Neural progenitor cell (in vitro differentiated cells): ENCODE data around the gene FUS. TPM values are rescaled to one million over a fixed set of nuclear protein-coding genes. Genes with fewer than 3 reads are reported as not detected.

ENCODE experiments used
- DNase-seq: peaks from one replicate; pipeline ENCODE4 v3.0.0-alpha.2; 2016; ENCODE audit warnings: low spot score
- H2AFZ ChIP-seq: fragments of 200-600 bp; sonication (generic); replicated peaks from 2 replicates; pipeline ENCODE4 v1.6.1; 2016; ENCODE audit warnings: antibody characterized with exemption
- H3F3A ChIP-seq: fragments of 200-600 bp; sonication (generic); 2 replicates; pipeline ENCODE4 v1.6.1; 2016; ENCODE audit warnings: antibody characterized with exemption, low read depth
- H3K27ac ChIP-seq: fragments of 200-600 bp; sonication (generic); 2 replicates; pipeline ENCODE4 v1.5.1; 2016; ENCODE audit warnings: mild to moderate bottlenecking
- H3K27me3 ChIP-seq: fragments of 200-600 bp; sonication (generic); 2 replicates; pipeline ENCODE4 v1.6.1; 2016; ENCODE audit warnings: mild to moderate bottlenecking, moderate library complexity
- H3K36me3 ChIP-seq: fragments of 200-600 bp; sonication (generic); 2 replicates; pipeline ENCODE4 v1.5.1; 2016
- H3K4me1 ChIP-seq: fragments of 200-600 bp; sonication (generic); 2 replicates; pipeline ENCODE4 v1.6.1; 2016; ENCODE audit warnings: mixed run types
- H3K4me2 ChIP-seq: fragments of 200-600 bp; sonication (generic); 2 replicates; pipeline ENCODE4 v1.6.1; 2016
- H3K4me3 ChIP-seq: fragments of 200-600 bp; sonication (generic); 2 replicates; pipeline ENCODE4 v1.5.1; 2016
- H3K79me2 ChIP-seq: fragments of 200-600 bp; sonication (generic); 2 replicates; pipeline ENCODE4 v1.6.1; 2016; ENCODE audit warnings: low read depth
- H3K9ac ChIP-seq: fragments of 200-600 bp; sonication (generic); 2 replicates; pipeline ENCODE4 v1.6.1; 2016
- H3K9me3 ChIP-seq: fragments of 200-600 bp; sonication (generic); 2 replicates; pipeline ENCODE4 v1.5.1; 2016; ENCODE audit warnings: low read depth
- H4K20me1 ChIP-seq: fragments of 200-600 bp; sonication (generic); 2 replicates; pipeline ENCODE4 v1.6.1; 2016; ENCODE audit warnings: low read depth
- H3K27ac Mint-ChIP-seq: 3 replicates; pipeline ENCODE4 v1.8.0; 2021; ENCODE audit warnings: mixed read lengths
- H3K27me3 Mint-ChIP-seq: 2 replicates; pipeline ENCODE4 v1.8.0; 2022; ENCODE audit warnings: low read depth, mild to moderate bottlenecking, inconsistent platforms, moderate library complexity, mixed read lengths; ENCODE audit not compliant: insufficient read depth
- H3K36me3 Mint-ChIP-seq: 3 replicates; pipeline ENCODE4 v1.8.0; 2021; ENCODE audit warnings: mixed read lengths
- H3K4me1 Mint-ChIP-seq: 3 replicates; pipeline ENCODE4 v1.8.0; 2021; ENCODE audit warnings: mixed read lengths
- H3K4me3 Mint-ChIP-seq: 3 replicates; pipeline ENCODE4 v1.8.0; 2021; ENCODE audit warnings: mild to moderate bottlenecking, moderate library complexity, mixed read lengths
- H3K9me3 Mint-ChIP-seq: 3 replicates; pipeline ENCODE4 v1.8.0; 2020; ENCODE audit warnings: mixed read lengths
- EZH2 ChIP-seq: fragments of 200-600 bp; sonication (generic); IDR thresholded peaks from 2 replicates; pipeline ENCODE4 v1.6.1; 2017; ENCODE audit warnings: antibody characterized with exemption, mild to moderate bottlenecking, moderate library complexity
- EZH2phosphoT487 ChIP-seq: fragments of 200-600 bp; sonication (generic); IDR thresholded peaks from 2 replicates; pipeline ENCODE4 v1.6.1; 2017; ENCODE audit warnings: antibody characterized with exemption
- total RNA-seq: library from RNA; depleted of rRNA; stranded (reverse); fragments of >200 nt; gene quantifications from 2 replicates; pipeline ENCODE4 v1.2.3, GENCODE V29; 2015; ENCODE audit warnings: low replicate concordance
- TF ChIP-seq, protein P1 (sequence below): fragments of 200-600 bp; sonication (generic); IDR thresholded peaks from 2 replicates; pipeline ENCODE4 v1.5.1; 2017; ENCODE audit warnings: antibody characterized with exemption, mild to moderate bottlenecking

Gene FUS
- total RNA-seq, 1 donor from 2014 or later, result 81.7 TPM

DNA sequence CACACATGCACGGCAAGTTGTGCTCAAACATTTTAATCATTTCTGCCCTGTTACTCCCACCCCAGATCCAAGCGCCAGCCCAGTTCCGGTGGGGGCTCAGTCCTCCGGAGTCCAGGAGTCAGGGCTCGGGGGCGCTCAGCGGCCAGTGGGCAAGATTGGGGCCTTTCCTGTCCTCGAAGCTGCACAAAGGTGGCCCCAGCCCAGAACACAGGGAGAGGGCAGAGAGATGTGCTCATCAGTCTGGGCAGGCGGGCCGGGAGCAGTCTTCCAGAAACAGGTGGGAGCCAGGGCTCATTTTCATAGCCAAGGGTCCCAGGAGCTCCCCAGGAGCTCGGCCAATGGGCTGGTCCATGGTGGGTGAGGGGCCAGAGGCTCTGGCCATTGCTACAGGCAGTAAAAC is 48.5 kb upstream of the FUS start:
- H3K9me3 Mint-ChIP-seq, result no peaks in the 10 kb centered on the region
- no peak overlapping the region for H3K9ac ChIP-seq
- H3K4me3 ChIP-seq, result no peak overlapping the region
- H3K9me3 ChIP-seq, result no peaks in the 10 kb centered on the region
- H3F3A ChIP-seq, result peaks cover 20% of the 10 kb centered on the region
- no peak for DNase-seq
- no peak overlapping the region for H3K27ac ChIP-seq
- peaks cover 11% of the 10 kb centered on the region for H3K36me3 Mint-ChIP-seq
- no peaks in the 10 kb centered on the region for H3K36me3 ChIP-seq
- H3K27ac Mint-ChIP-seq, result no peak overlapping the region
- H3K27me3 Mint-ChIP-seq, result peaks cover 7% of the 10 kb centered on the region
- no peaks in the 10 kb centered on the region for H3K79me2 ChIP-seq
- TF ChIP-seq EZH2phosphoT487 (no peak), EZH2 (no peak)
- TF ChIP-seq, protein P1, sequence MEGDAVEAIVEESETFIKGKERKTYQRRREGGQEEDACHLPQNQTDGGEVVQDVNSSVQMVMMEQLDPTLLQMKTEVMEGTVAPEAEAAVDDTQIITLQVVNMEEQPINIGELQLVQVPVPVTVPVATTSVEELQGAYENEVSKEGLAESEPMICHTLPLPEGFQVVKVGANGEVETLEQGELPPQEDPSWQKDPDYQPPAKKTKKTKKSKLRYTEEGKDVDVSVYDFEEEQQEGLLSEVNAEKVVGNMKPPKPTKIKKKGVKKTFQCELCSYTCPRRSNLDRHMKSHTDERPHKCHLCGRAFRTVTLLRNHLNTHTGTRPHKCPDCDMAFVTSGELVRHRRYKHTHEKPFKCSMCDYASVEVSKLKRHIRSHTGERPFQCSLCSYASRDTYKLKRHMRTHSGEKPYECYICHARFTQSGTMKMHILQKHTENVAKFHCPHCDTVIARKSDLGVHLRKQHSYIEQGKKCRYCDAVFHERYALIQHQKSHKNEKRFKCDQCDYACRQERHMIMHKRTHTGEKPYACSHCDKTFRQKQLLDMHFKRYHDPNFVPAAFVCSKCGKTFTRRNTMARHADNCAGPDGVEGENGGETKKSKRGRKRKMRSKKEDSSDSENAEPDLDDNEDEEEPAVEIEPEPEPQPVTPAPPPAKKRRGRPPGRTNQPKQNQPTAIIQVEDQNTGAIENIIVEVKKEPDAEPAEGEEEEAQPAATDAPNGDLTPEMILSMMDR, result no peak
- H3K4me2 ChIP-seq, result no peak overlapping the region
- peaks cover 6% of the 10 kb centered on the region for H4K20me1 ChIP-seq
- no peak overlapping the region for H3K4me3 Mint-ChIP-seq
- H3K4me1 ChIP-seq, result peaks cover 16% of the 10 kb centered on the region
- no peak overlapping the region for H2AFZ ChIP-seq
- H3K27me3 ChIP-seq, result no peaks in the 10 kb centered on the region
- H3K4me1 Mint-ChIP-seq, result peaks cover 25% of the 10 kb centered on the region

DNA sequence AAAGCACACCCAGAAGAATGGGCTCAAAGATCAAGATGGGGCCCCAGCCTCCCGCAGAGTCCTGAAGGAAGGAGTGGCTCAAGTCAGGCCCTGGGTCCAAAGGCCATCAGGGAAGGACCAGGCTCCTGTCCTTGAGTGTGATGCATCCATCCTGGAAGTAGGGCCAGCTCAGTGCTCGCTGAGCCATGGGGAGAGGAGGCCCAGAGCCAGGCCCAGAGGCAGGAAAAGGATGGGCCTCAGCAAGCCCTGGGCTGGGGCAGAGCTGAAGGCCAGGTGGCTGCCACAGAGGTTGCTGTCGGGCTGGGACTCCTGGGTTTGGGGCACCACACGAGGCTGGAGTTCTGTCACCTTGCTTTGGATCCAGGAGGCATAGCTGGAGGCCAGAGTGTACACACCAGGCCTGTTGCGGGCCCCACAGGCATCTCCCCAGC is 48.1 kb upstream of the FUS start:
- H3K4me1 Mint-ChIP-seq, result peaks cover 25% of the 10 kb centered on the region
- no peak overlapping the region for H2AFZ ChIP-seq
- H3K4me2 ChIP-seq, result no peak overlapping the region
- H3K27ac ChIP-seq, result no peak overlapping the region
- H3K4me3 ChIP-seq, result no peak overlapping the region
- H3F3A ChIP-seq, result peaks cover 20% of the 10 kb centered on the region
- peaks cover 8% of the 10 kb centered on the region for H3K27me3 Mint-ChIP-seq
- no peak overlapping the region for H3K4me3 Mint-ChIP-seq
- no peaks in the 10 kb centered on the region for H3K27me3 ChIP-seq
- H3K36me3 Mint-ChIP-seq, result peaks cover 11% of the 10 kb centered on the region
- DNase-seq, result no peak
- peaks cover 16% of the 10 kb centered on the region for H3K4me1 ChIP-seq
- no peak for TF ChIP-seq EZH2phosphoT487
- no peak for TF ChIP-seq EZH2
- TF ChIP-seq, protein P1, result no peak
- peaks cover 6% of the 10 kb centered on the region for H4K20me1 ChIP-seq
- no peak overlapping the region for H3K27ac Mint-ChIP-seq
- H3K79me2 ChIP-seq, result no peaks in the 10 kb centered on the region
- H3K36me3 ChIP-seq, result no peaks in the 10 kb centered on the region
- H3K9ac ChIP-seq, result no peak overlapping the region
- H3K9me3 ChIP-seq, result no peaks in the 10 kb centered on the region
- H3K9me3 Mint-ChIP-seq, result no peaks in the 10 kb centered on the region

DNA sequence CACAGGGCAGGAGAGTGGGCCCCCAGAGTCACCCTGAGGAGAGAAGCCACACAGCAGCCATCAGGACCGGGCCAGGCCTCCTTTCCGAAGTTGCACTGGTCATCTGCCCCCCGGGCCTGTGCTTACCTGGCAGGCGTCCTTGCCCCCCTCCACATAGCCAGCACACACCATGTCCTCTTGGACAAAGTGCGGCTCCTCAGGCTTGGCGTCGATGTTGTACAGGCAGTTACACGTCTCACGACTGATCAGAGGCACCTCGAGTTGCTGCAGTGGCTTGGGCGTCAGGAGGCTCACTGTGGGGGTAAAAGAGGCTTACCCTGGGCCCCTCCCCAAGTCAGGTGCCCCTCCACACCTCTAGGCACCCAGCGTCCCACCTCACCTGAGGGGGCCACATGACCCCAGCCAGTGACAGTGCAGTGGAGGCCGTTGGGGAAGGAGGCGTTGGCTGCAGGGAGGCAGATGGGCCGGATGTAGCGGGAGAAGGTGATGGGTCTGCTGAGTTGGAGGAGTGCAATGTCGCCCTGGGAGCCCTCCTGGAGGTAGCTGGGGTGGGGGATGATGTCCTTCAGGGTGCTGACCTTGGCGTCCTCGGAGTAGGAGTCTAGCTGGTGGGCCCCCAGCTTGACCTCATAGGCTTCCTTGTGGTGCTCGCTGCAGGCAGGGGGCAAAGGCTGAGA is 47.5 kb upstream of the FUS start:
- no peaks in the 10 kb centered on the region for H3K36me3 ChIP-seq
- Mint-ChIP-seq H3K4me1 (peaks cover 25% of the 10 kb centered on the region), H3K36me3 (peaks cover 11% of the 10 kb centered on the region), H3K27me3 (peaks cover 9% of the 10 kb centered on the region), H3K4me3 (no peak overlapping the region), H3K9me3 (no peaks in the 10 kb centered on the region), H3K27ac (no peak overlapping the region)
- no peaks in the 10 kb centered on the region for H3K79me2 ChIP-seq
- H3K9ac ChIP-seq, result no peak overlapping the region
- DNase-seq, result no peak
- H4K20me1 ChIP-seq, result peaks cover 6% of the 10 kb centered on the region
- no peaks in the 10 kb centered on the region for H3K9me3 ChIP-seq
- no peak for TF ChIP-seq EZH2phosphoT487
- TF ChIP-seq EZH2, result no peak
- TF ChIP-seq, protein P1, result no peak
- no peak overlapping the region for H2AFZ ChIP-seq
- H3F3A ChIP-seq, result peaks cover 20% of the 10 kb centered on the region
- H3K4me1 ChIP-seq, result peaks cover 16% of the 10 kb centered on the region
- H3K4me3 ChIP-seq, result no peak overlapping the region
- H3K27ac ChIP-seq, result no peak overlapping the region
- no peak overlapping the region for H3K4me2 ChIP-seq
- H3K27me3 ChIP-seq, result no peaks in the 10 kb centered on the region
